Astrocyte (in vitro differentiated cells and primary cell): ENCODE data around the gene KIRREL3. TPM values are rescaled to one million over a fixed set of nuclear protein-coding genes. Genes with fewer than 3 reads are reported as not detected.

ENCODE experiments used
- DNase-seq: peaks from one replicate; pipeline ENCODE4 v3.0.0-alpha.2; 2010; ENCODE audit warnings: low read depth
- FAIRE-seq: peaks from 2 replicates; lab custom pipeline; 2011; peaks lifted over from hg19 to GRCh38; lab: Jason Lieb, UNC
- H2AFZ ChIP-seq: 2 replicates; pipeline ENCODE4 v1.6.0; 2012; ENCODE audit warnings: low read depth, low read length, inconsistent platforms
- H3K27ac ChIP-seq: 2 replicates; pipeline ENCODE4 v1.5.1; 2011; ENCODE audit warnings: low read depth, low read length, inconsistent platforms
- H3K27me3 ChIP-seq: 2 replicates; pipeline ENCODE4 v1.6.0; 2011; ENCODE audit warnings: low read length, inconsistent platforms; ENCODE audit not compliant: insufficient read depth
- H3K36me3 ChIP-seq: 2 replicates; pipeline ENCODE4 v1.5.1; 2011; ENCODE audit warnings: low read length, inconsistent platforms; ENCODE audit not compliant: insufficient read depth
- H3K4me1 ChIP-seq: 2 replicates; pipeline ENCODE4 v1.5.1; 2011; ENCODE audit warnings: low read length, inconsistent platforms; ENCODE audit not compliant: insufficient read depth
- H3K4me2 ChIP-seq: 2 replicates; pipeline ENCODE4 v1.6.0; 2012; ENCODE audit warnings: low read length, inconsistent platforms
- H3K4me3 ChIP-seq: 2 replicates; pipeline ENCODE4 v1.5.1; 2011; ENCODE audit warnings: low read depth, mild to moderate bottlenecking, low read length, inconsistent platforms; ENCODE audit not compliant: insufficient read depth
- H3K79me2 ChIP-seq: 2 replicates; pipeline ENCODE4 v1.6.0; 2012; ENCODE audit warnings: mild to moderate bottlenecking, low read length, inconsistent platforms; ENCODE audit not compliant: insufficient read depth
- H3K9ac ChIP-seq: 2 replicates; pipeline ENCODE4 v1.6.0; 2012; ENCODE audit warnings: mild to moderate bottlenecking, low read length, inconsistent platforms
- H3K9me3 ChIP-seq: 2 replicates; pipeline ENCODE4 v1.5.1; 2012; ENCODE audit warnings: low read depth, mild to moderate bottlenecking, low read length, inconsistent platforms; ENCODE audit not compliant: insufficient read depth
- H4K20me1 ChIP-seq: 2 replicates; pipeline ENCODE4 v1.6.0; 2012; ENCODE audit warnings: low read length, inconsistent platforms; ENCODE audit not compliant: insufficient read depth
- H3K27ac Mint-ChIP-seq: one replicate; pipeline ENCODE4 v1.8.0; 2021; ENCODE audit warnings: mild to moderate bottlenecking, mixed read lengths; ENCODE audit not compliant: unreplicated experiment
- H3K27me3 Mint-ChIP-seq: one replicate; pipeline ENCODE4 v1.8.0; 2021; ENCODE audit warnings: low read depth, mixed read lengths; ENCODE audit not compliant: unreplicated experiment
- H3K36me3 Mint-ChIP-seq: one replicate; pipeline ENCODE4 v1.8.0; 2021; ENCODE audit warnings: low read depth, mixed read lengths; ENCODE audit not compliant: unreplicated experiment
- H3K4me1 Mint-ChIP-seq: one replicate; pipeline ENCODE4 v1.8.0; 2021; ENCODE audit warnings: low read depth, mixed read lengths; ENCODE audit not compliant: unreplicated experiment
- H3K4me3 Mint-ChIP-seq: one replicate; pipeline ENCODE4 v1.8.0; 2021; ENCODE audit warnings: mild to moderate bottlenecking, moderate library complexity, mixed read lengths; ENCODE audit not compliant: unreplicated experiment
- H3K9me3 Mint-ChIP-seq: one replicate; pipeline ENCODE4 v1.8.0; 2021; ENCODE audit warnings: mild to moderate bottlenecking, mixed read lengths; ENCODE audit not compliant: unreplicated experiment
- EZH2 ChIP-seq: IDR thresholded peaks from 2 replicates; pipeline ENCODE4 v1.6.1; 2012; ENCODE audit warnings: mild to moderate bottlenecking, low read length, inconsistent platforms; ENCODE audit not compliant: insufficient read depth
- total RNA-seq: library from RNA; stranded (reverse); gene quantifications from 2 replicates; pipeline ENCODE4 v1.2.1, GENCODE V29; 2021
- TF ChIP-seq, protein P1 (sequence below): IDR thresholded peaks from 2 replicates; pipeline ENCODE4 v1.5.1; 2011; ENCODE audit warnings: low read depth, mild to moderate bottlenecking, inconsistent platforms, low read length, moderate library complexity; ENCODE audit not compliant: insufficient read depth

Gene KIRREL3
- total RNA-seq, 1 donor from 2014 or later = 0.91 TPM

DNA sequence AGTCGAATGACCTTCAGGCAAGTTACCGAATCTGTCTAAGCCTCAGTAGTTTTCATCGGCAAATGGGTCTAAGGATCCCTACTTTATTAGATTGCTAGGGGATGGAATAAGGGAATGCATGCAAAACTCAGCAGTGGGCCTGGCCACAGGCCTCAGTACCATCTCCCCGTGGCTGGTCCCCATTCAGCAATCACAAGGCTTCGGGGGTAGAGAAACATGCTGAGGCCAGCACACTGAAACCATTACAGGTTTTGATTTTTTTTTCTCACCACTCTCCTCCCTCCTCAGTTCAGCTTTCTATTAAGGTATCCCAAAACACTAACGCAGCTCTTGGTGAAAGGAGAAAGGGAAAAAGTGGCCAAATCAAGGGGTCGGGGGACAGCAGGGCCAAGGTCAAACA, 11.9 kb downstream of the KIRREL3 start:
- Histone ChIP-seq H3K27ac (no peak overlapping the region), H3K4me2 (no peak overlapping the region), H3K4me3 (no peak overlapping the region), H3K9ac (no peak overlapping the region), H2AFZ (no peak overlapping the region), H3K9me3 (no peaks in the 10 kb centered on the region), H3K27me3 (no peaks in the 10 kb centered on the region), H3K4me1 (peaks cover 33% of the 10 kb centered on the region), H3K36me3 (no peaks in the 10 kb centered on the region), H4K20me1 (no peaks in the 10 kb centered on the region), H3K79me2 (peaks cover 12% of the 10 kb centered on the region)
- Mint-ChIP-seq H3K27me3 (peaks cover 11% of the 10 kb centered on the region), H3K4me1 (peaks cover 34% of the 10 kb centered on the region), H3K36me3 (no peaks in the 10 kb centered on the region), H3K4me3 (no peak overlapping the region), H3K27ac (no peak overlapping the region), H3K9me3 (no peaks in the 10 kb centered on the region)
- no peak for DNase-seq
- FAIRE-seq = no peak
- TF ChIP-seq, protein P1, sequence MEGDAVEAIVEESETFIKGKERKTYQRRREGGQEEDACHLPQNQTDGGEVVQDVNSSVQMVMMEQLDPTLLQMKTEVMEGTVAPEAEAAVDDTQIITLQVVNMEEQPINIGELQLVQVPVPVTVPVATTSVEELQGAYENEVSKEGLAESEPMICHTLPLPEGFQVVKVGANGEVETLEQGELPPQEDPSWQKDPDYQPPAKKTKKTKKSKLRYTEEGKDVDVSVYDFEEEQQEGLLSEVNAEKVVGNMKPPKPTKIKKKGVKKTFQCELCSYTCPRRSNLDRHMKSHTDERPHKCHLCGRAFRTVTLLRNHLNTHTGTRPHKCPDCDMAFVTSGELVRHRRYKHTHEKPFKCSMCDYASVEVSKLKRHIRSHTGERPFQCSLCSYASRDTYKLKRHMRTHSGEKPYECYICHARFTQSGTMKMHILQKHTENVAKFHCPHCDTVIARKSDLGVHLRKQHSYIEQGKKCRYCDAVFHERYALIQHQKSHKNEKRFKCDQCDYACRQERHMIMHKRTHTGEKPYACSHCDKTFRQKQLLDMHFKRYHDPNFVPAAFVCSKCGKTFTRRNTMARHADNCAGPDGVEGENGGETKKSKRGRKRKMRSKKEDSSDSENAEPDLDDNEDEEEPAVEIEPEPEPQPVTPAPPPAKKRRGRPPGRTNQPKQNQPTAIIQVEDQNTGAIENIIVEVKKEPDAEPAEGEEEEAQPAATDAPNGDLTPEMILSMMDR = no peak
- TF ChIP-seq EZH2 = no peak

GRCh38 chr11:126981635-126982034, 18.9 kb downstream of the KIRREL3 start:
- no peak overlapping the region for H3K27ac Mint-ChIP-seq
- no peak for DNase-seq
- no peak overlapping the region for H2AFZ ChIP-seq
- no peaks in the 10 kb centered on the region for H3K27me3 ChIP-seq
- H3K27ac ChIP-seq = no peak overlapping the region
- TF ChIP-seq EZH2 = no peak
- TF ChIP-seq, protein P1 = no peak
- H3K4me1 Mint-ChIP-seq = no peaks in the 10 kb centered on the region
- H3K36me3 Mint-ChIP-seq = no peaks in the 10 kb centered on the region
- H3K4me1 ChIP-seq = no peaks in the 10 kb centered on the region
- no peak overlapping the region for H3K4me3 Mint-ChIP-seq
- H3K9me3 ChIP-seq = no peaks in the 10 kb centered on the region
- H3K9me3 Mint-ChIP-seq = no peaks in the 10 kb centered on the region
- FAIRE-seq = no peak
- H3K9ac ChIP-seq = no peak overlapping the region
- H3K36me3 ChIP-seq = no peaks in the 10 kb centered on the region
- no peak overlapping the region for H3K4me3 ChIP-seq
- H3K27me3 Mint-ChIP-seq = peaks cover 34% of the 10 kb centered on the region
- H3K4me2 ChIP-seq = no peak overlapping the region
- H3K79me2 ChIP-seq = peaks cover 6% of the 10 kb centered on the region
- no peaks in the 10 kb centered on the region for H4K20me1 ChIP-seq

DNA sequence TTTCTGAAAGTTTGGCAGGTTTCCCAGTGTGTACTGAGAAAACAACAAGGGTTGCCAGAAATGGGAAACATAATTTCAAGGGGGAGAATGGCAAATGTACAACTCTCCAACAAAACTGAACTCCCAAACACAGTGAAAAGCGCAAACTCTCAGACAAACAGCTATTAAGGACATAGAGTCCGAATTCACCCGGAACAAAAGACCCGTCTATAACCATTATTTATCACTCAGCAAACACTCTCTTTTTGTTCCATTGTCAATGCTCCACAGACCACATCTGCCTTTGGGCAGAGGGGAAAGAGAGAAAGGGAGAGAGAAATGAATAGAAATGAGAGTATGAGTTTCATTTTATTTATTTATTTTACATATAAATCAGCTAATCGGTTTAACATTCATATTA, 21.7 kb downstream of the KIRREL3 start:
- H2AFZ ChIP-seq = no peak overlapping the region
- DNase-seq = no peak
- H3K36me3 Mint-ChIP-seq = no peaks in the 10 kb centered on the region
- no peak overlapping the region for H3K4me3 ChIP-seq
- peaks cover 30% of the 10 kb centered on the region for H3K27me3 Mint-ChIP-seq
- no peaks in the 10 kb centered on the region for H3K4me1 ChIP-seq
- H3K36me3 ChIP-seq = no peaks in the 10 kb centered on the region
- no peaks in the 10 kb centered on the region for H3K27me3 ChIP-seq
- no peaks in the 10 kb centered on the region for H3K4me1 Mint-ChIP-seq
- H4K20me1 ChIP-seq = no peaks in the 10 kb centered on the region
- H3K9ac ChIP-seq = no peak overlapping the region
- H3K4me3 Mint-ChIP-seq = no peak overlapping the region
- no peak for TF ChIP-seq EZH2
- TF ChIP-seq, protein P1 = no peak
- peaks cover 3% of the 10 kb centered on the region for H3K79me2 ChIP-seq
- FAIRE-seq = no peak
- H3K4me2 ChIP-seq = no peak overlapping the region
- no peak overlapping the region for H3K27ac ChIP-seq
- H3K27ac Mint-ChIP-seq = no peak overlapping the region
- no peaks in the 10 kb centered on the region for H3K9me3 Mint-ChIP-seq
- no peaks in the 10 kb centered on the region for H3K9me3 ChIP-seq
